ENCODE results near the gene CEP112. TPM values are rescaled to one million over a fixed set of nuclear protein-coding genes. Genes with fewer than 3 reads are reported as not detected.

Gene CEP112
- total RNA-seq, 4 donors from 2014 or later, result 15.8 to 50.3 (median 20.2) TPM

DNA sequence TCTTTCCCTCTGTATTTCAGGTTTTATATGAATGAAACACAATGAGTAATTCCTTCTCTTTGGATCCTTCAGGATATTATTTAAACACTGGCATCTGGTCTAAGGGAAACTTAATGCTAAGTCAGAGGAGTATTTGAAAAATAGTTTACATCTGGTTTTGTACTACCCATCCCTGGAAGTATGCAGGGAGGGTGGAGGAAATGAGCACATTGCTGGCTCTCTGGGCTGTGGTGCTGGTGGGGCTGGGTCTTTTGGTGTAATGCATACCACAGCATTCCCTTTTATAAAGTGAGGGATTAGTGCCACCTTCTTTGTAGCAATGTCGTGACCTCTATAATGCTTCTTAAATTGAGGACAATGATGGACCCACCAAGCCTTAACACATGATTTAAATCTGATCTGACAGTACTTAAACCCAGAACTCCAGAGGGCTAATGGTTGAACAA, 525.0 kb downstream of the CEP112 start:
- DNase-seq (ENCODE audit: low spot score) (no peak), ATAC-seq (ENCODE audit: low FRiP score) (no peak)
- TF ChIP-seq, protein P1, sequence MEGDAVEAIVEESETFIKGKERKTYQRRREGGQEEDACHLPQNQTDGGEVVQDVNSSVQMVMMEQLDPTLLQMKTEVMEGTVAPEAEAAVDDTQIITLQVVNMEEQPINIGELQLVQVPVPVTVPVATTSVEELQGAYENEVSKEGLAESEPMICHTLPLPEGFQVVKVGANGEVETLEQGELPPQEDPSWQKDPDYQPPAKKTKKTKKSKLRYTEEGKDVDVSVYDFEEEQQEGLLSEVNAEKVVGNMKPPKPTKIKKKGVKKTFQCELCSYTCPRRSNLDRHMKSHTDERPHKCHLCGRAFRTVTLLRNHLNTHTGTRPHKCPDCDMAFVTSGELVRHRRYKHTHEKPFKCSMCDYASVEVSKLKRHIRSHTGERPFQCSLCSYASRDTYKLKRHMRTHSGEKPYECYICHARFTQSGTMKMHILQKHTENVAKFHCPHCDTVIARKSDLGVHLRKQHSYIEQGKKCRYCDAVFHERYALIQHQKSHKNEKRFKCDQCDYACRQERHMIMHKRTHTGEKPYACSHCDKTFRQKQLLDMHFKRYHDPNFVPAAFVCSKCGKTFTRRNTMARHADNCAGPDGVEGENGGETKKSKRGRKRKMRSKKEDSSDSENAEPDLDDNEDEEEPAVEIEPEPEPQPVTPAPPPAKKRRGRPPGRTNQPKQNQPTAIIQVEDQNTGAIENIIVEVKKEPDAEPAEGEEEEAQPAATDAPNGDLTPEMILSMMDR (IDR thresholded peaks at IDR 0.05), result no peak

DNA sequence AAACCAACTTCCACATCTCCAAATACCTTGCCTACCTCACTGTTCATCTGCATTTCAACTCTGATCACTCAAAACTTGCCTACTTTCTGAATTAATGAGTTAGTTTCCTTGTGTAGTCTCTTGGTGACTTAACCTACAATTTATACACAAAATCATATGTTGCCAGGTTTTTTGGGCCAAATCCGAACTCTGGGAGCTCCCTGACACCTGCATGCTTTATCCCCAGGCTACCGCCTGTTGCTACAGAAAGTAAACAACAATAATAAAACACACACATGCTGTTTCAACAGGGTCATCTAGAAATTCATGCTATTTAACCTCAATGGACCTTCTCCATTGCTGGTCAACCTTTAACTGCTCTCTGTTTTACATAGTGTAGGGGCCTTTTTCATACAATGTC, 526.0 kb downstream of the CEP112 start:
- ATAC-seq (ENCODE audit: low FRiP score) (no peak), DNase-seq (ENCODE audit: low spot score) (no peak)
- TF ChIP-seq, protein P1 (IDR thresholded peaks at IDR 0.05), result no peak

DNA sequence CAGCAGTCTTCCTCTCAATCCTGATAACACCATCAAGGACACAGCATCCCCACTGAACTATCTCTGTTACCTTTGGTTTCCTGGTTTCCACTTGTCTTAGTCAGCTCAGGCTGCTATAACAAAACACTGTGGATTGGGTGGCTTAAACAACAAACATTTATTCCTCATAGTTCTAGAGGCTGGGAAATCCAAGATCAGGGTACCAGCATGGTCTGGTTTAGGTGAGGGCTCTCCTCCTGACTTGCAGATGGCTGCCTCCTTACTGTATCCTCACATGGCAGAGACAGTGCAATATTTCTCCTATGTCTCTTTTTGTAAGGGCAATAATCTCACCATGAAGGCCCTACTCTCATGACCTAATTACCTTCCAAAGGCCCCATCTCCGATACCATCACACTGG, 527.2 kb downstream of the CEP112 start:
- ATAC-seq (ENCODE audit: low FRiP score), result no peak
- TF ChIP-seq, protein P1 (IDR thresholded peaks at IDR 0.05), result no peak

DNA sequence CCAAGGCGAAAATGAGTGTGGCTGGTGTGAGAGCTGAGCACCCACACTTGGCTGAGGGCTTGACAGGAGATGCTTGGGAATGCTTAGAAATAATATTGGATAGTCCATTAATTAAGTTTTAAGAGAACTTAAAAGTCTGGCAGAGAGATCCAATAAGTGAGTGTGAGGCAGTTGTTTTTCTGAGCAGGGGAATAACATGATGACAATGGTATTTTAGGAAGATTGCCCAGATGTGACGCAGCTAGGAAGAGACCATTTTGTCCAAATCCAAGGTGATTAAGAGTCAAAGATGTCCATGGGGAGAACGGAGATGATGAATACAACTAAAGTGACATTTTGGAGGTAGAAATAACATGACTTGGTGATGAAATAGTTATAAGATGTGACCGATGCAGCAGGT, 527.7 kb downstream of the CEP112 start:
- DNase-seq (ENCODE audit: low spot score) (no peak), ATAC-seq (ENCODE audit: low FRiP score) (peak; percentile 43)

More for the DNA sequence above, 527.2 kb downstream of the CEP112 start:
- no peak for DNase-seq (ENCODE audit: low spot score)

DNA sequence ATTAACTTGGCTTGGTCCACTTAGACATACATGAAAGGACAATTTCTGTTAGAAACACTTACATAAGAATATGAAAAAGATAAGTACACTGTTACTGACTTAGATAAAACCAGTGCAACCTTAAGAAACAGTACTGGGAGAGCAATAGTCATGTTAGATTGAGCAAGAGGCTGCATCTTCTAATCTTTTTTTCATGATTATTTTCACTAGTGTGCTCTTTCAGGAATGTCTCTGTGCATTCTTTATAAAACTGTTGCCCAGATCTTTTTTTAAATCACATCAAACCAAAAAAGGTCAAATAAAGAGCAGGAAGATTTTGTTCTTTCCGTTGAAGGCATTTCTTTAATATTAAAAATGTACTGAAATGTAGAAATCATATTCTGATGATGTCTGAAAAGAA, 529.7 kb downstream of the CEP112 start:
- DNase-seq (ENCODE audit: low spot score), result no peak
- TF ChIP-seq, protein P1 (IDR thresholded peaks at IDR 0.05), result no peak
- peak; percentile 63 for ATAC-seq (ENCODE audit: low FRiP score)

More for the DNA sequence above, 527.7 kb downstream of the CEP112 start:
- TF ChIP-seq, protein P1 (IDR thresholded peaks at IDR 0.05), result no peak

DNA sequence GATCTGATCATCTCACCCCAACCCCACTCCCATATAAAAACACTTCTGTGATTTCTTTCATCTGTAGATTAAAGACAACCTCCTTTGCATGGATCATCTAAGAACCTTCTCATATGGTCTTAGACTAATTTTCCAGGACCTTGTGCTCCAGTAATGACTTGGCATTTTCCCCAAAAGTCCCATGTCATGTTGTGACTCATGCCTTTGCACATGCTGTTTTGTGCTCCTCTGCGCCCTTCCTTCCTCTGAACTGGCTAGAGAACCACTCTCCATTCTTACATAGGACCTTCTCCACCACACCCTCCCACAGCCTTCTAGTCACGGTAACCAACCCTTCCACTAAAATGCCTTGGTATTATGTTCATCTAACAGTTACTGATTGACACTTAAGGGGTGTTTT, 531.0 kb downstream of the CEP112 start:
- TF ChIP-seq, protein P1 (IDR thresholded peaks at IDR 0.05), result no peak
- DNase-seq (ENCODE audit: low spot score) (no peak), ATAC-seq (ENCODE audit: low FRiP score) (no peak)

DNA sequence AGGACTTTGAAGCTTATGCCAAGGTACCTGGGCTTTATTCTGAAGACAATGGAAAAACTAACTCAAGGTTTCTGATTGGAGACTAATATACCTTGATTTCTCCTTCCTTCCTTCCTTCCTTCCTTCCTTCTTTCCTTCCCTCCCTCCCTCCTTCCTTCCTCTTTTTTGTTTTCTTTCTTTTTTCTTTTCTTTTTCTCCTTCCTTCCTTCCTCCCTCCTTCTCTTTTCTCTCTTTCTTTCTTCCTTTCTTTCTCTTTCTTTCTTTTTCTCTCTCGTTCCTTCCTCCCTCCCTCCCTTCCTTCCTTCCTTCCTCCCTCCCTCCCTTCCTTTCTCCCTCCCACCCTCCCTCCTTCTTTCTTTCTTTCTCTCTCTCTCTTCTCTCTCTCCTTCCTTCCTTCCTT, 531.9 kb downstream of the CEP112 start:
- DNase-seq (ENCODE audit: low spot score), result no peak
- ATAC-seq (ENCODE audit: low FRiP score), result no peak
- TF ChIP-seq, protein P1 (IDR thresholded peaks at IDR 0.05), result no peak
